RPMI7951 (cell line): ENCODE data around the gene AKIRIN2. TPM values are rescaled to one million over a fixed set of nuclear protein-coding genes. Genes with fewer than 3 reads are reported as not detected.

Source experiments
- DNase-seq: peaks from one replicate; pipeline ENCODE4 v3.0.0-alpha.2; 2012; ENCODE audit warnings: low read depth
- total RNA-seq: library from RNA; depleted of rRNA; stranded (reverse); fragments of >200 nt; shearing (Covaris generic); gene quantifications from 2 replicates; pipeline ENCODE4 v1.2.3, GENCODE V29; 2014; rRNA removed

The AKIRIN2 gene
- 14.1 and 17.3 TPM in 2 replicates for total RNA-seq

DNA sequence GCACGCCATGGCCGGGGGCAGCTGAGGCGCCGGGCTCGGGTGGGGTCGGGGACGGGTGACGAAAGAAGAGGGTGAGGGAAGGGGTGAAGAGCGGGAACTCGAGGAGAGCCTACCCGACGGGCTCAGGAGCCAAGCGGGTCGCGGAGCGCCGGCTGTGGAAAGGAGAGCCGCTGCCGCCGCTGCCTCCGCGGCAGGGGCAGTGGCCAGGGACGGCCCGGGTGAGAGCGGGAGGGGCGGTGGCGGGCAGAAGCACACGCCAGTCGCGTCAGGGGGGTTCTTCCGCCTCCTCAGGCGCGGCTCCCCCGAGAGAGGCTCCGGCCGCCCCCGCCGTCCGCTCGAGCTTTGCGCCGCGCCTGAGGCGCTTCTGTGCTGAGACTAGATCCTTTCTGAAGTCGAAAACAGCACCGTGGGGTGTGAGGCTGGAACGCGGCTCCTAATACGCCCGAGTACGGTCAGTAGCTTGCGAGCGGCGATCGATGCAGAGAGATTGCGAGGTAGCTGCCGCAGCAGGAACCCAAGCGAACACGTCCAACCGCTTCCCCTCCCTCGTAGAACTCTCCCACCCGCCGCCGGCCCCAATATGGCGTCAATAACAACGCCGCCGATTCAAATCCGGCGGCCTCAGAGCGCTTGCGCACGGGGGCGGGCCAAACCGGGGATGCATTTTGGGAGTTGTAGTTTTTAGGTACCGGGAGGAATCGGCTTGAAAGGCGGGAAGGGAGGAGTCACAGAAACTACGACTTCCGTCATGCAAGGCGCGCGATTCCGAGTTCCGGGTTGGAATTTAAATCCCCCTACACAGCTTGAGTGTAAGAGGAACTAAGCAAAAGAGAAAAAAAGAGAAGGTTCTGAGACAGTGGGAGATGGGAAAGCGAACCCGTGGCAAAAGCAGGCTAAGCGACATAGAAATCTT lies at the start of gene AKIRIN2:
Gene AKIRIN2, minus strand, starts transcription at position 558 of the 913 bp plus-strand sequence. Its CDS starts 549 bp downstream, at position 9.
- peak; percentile 99 for DNase-seq

DNA sequence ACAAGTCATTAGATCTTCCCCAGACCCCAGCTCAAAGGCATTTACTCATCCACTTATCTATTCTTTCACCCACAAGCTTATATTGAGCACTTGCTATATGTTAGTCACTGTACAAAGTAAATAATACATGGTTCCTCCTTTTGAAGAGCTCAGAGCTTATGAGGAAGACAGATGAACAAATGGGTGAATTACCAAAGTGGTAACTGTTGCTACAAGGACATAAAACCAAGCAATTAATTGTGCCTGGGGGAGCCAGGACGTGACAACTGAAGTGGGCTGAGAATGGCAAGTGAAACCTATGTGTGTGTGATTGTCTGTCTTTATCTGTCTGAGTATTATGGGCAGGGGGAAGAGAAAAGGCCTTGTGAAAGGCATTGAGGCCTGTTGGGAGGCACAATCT lies 45.6 kb upstream of the AKIRIN2 start:
- no peak for DNase-seq

DNA sequence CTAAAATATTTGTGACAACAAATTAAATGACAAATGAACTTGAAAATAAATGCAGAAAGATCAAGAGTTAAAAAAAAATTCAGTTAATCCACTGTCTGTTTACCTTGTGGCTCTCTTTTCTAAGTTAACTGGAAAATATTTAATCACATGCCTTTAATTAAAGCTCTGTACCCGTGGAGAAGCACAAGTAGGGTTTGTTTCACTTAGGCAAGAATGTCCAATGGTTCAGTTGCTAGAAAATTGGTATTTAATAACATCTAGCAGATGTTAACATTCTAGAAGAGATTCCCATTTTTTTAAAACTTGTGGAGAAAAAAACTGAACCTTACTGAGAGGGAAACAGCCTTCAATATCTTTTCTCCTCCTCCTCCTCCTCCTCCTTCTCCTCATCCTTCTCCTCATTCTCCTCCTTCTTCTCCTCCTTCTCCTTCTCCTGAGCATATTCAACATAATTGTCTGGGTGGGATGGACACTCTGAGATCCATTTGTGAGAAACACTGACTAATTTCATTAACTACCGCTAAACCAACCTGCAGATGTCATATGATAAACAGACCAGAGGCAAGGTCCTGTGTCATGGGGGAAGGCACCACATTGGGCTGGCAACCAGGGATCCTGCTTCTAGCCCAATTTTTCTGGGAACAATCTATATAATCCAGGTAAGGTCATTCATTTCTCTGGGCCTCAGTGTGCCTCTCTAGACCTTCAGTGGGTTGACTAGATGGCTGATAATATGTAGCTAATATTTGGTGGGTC lies 44.1 kb upstream of the AKIRIN2 start:
- no peak for DNase-seq

DNA sequence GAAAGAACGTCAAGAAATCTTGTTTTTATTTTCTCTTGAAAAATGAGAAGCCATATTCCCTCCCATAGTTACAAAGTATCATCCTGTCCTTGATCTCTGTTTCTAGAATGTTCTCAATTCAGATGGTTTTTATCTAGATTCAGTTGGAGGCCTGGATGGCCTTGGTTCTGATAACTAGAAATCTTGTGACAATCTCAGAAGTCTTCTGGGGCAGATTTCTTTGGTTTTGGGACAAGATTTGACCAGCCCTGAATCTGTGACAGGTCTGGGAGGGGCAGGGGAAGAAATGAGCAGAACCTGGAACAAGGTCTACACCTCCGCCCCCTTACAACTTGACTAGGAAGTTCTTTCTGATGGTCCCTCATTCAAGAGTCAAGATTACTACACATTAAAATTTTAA lies 41.4 kb upstream of the AKIRIN2 start:
- no peak for DNase-seq

DNA sequence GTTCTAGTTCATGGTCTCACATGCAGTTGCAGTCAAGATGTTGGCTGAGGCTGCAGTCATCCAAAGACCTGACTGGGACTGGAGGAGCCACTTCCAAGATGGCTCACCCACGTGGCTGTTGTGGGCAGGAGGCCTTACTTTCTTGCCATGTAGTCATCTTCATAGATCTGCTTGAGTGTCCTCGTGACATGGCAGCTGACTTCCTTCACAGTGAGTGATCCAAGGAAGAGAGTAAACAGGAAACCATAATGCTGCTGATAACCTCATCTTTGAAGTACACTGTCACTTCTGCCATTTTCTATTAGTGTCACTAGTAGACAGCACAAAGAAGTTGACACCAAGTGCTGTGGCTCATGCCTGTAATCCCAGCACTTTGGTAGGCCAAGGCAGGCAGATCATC lies 40.1 kb upstream of the AKIRIN2 start:
- DNase-seq = peak; percentile 16

DNA sequence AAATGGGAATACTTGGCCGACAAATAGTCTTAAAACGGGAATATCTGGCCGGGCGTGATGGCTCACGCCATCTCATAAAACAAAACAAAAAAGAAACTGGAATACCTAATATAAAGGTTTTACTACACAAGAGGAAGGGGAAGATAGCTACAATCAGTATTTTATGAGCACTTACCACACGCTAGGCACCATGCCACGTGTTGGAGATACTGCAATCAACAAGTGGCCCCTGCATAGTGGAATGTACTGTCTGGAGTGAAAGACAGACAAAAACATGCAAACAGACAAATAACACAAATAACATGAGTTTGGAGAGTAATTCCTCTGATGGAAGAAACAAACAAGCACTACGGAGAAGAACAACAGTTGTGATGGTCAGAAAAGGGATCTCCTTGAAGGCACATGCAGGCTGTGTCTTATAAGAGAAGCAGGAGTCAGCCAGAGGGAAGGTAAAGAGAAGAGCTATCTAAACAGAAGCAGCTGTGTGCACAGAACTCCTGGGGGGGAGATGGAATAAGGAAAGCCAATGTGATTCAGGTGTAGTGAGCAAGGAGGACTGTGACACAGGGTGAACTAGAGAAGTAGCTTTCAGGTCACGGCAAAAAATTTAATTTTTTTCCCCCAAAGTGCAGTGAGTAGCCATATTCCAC lies 39.1 kb upstream of the AKIRIN2 start:
- DNase-seq = no peak

DNA sequence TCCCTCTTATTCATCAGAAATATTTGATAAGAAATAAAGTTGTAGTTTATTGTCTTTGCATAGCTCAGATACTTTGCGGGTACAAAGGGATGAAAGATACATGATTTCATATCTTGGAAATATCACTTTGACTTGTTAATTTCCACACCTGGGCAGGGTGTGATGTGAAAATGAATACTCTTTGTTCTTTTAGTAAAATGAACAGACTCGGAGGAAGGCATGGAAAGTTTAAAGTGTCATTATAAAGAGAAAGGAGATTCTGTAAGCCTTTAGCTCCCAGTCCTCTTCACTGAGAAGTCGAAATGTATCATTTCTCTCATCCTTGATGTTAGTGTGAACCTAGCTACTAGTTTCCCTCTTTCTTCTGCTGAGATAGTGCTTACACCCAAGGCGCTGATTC lies 36.7 kb upstream of the AKIRIN2 start:
- no peak for DNase-seq

DNA sequence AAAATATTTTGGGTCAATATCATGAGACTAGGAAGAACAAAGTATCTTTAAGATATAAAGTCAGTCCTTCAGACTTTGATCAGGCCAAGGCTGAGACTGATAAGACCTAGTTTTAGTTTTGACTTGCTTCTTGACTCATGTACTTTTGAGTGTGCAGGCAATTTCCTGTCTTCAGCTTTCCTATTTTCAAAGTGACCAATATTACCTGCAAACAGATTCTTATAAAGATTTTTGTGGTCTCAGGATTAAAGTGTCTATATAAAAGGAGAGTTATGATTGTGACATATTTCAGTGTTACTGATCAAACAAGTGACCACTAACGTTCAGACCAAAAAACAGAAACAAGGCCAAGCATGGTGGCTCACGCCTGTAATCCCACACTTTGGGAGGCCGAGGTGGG lies 36.0 kb upstream of the AKIRIN2 start:
- DNase-seq = no peak

DNA sequence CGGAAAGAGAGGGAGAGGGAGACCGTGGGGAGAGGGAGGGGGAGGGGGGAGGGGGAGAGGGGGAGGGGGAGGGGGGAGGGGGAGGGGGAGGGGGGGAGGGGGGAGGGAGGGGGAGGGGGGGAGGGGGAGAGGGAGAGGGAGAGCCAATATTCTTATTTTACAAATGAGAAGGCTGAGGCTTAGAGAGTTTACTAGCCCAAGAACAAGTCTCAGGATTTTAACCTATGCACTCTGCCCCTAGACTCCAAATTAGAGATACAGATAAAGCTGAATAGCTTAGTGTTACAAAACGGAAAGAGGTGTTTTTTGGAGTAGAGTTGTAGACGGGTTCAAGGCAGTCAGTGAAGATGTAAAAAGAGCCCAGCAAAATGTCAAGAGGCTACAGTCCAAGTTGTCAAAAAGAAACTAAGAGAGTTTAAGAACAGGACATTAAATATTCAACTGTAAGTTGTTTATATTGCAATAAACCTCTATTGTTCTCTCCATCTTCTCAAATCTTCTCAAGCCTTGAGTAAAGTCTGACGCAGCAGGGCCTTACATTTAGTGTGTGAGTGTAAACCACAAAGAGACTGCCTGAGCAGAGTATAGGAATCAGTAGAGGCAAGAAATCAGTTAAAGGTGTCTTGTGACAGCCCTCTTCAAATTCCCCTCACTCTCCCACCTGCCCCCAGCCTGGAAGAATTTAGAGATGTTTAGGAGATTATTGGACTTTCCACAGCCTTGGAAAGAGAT lies 34.9 kb upstream of the AKIRIN2 start:
- DNase-seq = no peak

DNA sequence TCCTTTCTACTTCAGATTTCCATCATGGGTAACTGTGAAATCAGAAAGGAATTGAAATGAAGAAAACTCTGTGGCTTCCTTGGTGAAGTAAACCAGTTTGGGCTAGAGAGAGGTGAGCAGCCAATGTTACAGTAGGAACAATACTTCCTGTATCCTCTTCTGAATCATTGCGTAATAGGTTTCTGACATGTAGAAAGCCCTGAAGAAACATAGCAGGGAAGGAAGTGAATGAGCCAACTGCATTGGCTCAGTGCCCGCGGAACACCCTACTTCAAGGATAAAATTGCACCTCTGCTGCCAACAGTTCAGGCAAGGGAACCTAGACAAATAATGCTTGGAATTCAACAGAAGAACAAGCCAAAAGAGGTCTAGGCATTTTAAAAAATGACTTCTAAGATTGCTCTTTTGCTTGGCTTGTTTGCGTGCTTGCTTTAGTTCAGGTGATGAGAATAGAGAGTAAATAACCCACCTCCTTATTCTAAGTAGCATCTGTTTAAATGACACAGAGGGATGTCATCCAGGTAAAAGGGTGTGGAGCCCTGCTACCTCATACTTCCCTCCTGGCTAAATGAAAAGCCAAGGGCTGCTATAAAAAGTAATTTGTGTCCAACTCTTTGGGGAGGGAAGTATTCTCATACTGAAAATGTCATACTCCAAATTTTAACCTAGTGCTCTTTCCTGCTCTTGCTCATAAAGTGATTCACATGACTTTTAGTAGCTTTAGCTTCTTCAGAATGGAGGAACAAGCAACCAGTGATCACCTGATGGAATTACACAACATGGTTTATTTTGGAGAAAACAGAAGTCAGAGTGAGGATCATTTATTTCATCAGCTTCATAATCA lies 30.0 kb upstream of the AKIRIN2 start:
- peak; percentile 94 for DNase-seq

DNA sequence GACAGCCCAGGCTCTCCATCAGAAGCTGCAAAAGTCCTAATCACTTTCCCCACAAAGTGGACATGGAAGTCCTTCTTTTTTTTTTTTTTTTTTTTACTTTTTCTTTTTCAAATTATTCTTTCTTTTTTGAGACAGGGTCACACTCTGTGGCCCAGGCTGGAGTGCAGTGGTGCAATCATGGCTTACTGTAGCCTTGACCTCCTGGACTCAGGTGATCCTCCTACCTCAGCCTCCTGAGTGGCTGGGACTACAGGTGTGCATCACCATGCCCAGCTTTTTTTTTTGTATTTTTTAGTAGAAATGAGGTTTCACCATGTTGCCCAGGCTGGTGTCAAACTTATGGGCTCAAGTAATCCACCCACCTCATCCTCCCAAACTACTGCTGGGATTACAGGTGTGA lies 29.0 kb upstream of the AKIRIN2 start:
- DNase-seq = no peak

DNA sequence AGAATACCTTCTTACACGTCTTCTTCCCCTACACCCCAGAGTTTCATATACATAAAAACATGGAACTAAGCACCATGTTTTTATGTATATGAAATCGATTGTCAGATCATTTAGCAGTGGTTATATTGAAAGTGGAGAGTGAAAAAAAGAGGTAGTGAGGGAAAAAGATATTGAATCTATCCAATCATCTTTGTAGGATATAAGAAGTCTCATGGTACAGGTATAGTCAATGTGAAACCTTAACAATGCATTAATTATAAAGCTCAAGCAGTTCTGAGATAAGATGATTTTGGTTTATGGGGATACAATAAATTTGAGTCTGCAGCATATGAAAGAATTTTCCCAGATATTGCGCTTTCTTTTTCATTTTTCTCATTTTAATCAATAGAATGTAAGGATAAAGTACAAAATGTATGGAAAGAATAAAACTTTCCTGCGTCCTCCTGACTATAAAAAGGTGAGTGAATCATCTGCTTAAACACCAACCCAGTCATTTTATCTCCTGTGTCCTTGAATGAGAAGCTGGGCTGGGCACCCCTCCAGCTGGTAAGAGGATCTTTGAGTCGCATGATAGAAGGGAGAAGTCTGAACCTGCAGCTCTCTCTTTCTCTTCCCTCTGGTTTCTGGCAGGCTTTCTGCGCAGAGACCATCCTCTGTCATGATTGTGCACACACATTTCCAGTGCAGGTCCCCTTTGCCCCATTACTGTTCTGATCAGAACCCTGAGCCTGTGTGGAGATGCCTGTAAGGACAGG lies 28.1 kb upstream of the AKIRIN2 start:
- DNase-seq = peak; percentile 40

DNA sequence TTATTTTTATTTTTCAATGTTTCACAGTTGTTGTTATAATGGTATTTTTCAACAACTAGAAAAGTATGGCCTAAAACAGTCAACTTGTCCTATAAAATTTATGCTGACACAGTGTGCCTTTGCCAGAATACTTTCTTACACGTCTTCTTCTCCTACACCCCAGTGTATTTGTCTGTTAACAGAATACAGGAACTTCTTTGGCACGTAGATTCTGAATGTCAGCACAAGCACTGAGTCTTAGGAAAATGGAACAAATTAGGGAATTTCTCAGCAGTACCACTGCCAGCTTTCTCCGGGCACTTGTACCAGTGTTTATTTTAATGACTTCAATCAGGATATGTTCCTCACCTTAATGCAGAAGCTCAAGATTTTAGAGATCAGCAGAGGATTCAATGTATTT lies 26.7 kb upstream of the AKIRIN2 start:
- no peak for DNase-seq

DNA sequence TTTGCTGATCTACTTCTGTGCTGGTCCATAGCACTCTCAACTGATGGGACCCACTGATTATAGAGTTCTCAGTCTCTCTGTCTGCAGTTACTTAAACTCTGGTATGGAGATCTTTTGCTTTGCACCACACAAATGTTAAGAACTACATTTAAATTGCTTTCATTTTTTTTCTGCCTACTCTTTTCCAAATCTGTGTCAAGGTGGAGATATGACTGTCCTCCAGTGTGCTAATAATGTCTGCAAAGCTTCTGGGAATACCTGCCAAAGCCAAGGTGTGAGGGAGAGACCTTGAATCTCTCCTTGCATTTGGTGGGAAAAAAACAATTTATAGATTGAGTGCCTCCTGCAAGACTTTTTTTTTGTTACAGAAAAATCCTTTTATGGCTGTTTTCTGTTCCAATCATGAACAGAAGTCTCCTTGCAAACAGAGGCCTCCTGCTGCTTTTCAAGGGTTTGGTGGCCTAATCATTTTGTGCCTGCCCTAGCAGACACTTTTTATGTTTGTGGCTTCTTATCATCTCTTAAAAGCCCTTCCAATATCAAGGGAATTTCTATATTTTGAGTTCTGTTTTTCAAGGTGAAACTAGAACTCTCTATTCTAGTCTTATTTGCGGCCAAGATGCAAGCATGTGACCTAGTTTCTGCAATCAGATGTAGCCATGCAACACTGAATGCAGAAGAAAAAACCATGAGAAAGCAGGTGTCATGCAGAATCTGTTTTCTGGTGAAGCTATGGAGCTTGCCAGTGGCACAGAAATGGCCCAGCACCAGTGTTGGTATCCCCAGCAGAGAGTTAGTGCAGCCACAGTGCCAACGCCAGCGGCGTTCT lies 23.2 kb upstream of the AKIRIN2 start:
- no peak for DNase-seq

DNA sequence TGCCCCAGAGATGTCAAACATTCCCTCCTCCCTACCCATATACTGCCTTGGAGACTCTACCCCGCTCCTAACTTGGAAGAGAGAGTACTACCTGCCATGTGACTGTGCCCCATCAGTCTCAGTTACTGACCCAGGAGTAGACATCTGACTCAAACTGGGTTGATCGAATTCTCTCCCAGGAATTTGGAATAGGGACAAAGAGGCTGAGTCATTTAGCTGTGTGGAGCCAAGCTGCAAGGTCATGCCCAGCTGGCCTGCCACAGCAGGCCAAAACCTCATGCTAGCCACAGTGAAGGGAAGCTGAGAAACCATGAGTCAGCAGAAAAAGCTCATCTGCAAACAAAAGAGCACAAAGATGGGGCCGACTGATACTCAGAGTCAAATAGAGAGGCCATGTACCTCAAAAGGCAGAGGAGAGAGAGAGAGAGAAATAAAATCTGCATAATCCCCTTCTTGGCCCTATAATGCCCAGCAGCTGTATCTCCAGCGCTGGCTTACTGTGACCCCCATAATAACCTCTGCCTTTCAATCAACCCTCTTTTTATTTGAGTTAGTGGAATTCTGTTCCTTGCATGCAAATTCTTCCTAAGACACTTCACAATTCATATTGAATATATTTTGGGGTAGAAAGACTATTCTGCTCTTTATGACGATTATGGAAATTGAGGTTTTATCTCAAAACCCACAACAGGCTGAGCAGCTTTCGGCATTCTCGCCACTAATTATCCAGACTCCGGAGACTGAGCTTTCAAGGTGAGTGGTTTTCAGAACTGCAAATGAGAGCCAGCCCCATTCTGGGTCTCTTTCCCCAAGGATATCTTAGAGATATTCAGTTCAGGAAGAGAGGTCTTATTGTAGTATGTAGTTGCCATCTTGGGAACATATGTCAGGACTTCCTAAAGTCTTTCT lies 21.4 kb upstream of the AKIRIN2 start:
- peak; percentile 98 for DNase-seq

DNA sequence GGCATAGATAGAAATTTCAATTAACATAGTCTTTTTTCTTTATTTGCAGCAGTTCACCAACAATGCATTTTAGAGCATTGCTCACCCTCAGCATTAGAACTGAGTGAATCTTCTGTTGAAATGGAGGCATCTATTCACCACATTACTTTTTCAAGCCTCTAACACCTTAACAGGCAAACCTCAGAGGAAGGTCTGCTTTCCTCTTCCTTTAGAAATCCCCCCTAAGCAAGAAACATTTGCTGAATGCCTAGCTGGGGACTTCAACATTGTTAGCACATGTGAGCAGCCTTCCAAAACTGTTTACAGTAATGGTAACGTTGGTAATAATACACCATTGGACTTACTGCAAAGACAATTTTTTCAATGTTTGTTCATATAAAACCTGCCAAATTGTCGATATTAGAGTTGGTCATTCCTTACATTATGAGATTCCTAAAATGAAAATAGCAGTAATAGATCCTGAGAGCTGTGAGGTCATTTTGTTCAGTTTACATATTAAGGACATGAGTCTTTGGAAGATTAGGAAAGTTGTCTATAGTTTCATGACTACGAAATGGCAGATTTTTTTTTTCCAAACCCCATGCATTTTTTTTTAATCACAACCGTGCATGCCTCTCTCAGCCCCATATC lies 20.6 kb upstream of the AKIRIN2 start:
- no peak for DNase-seq

DNA sequence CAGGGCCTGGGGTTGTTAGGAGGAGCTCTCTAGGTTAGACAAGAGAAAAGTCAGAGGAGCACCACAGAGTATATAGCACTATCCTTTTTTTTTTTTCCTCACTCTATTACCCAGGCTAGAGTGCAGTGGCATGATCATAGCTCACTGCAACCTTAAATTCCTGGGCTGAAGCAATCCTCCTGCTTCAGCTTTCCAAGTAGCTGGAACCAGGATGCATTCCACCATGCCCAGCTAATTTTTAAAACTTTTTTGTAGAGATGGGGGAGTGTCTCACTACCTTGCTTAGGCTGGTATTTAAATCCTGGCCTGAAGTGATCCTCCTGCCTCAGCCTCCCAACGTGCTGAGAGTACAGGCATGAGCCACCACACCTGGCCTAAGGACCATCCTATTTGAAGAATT lies 19.3 kb upstream of the AKIRIN2 start:
- no peak for DNase-seq
